H1 (cell line): ENCODE results near the gene KMT2A.

Experiments
- CTCF ChIP-seq, 3 experiments: IDR thresholded peaks; 1 replicate in 2 of 3; 2 replicates in 1 of 3; pipeline versions ENCODE4 v1.5.1 to v1.6.1; 2011; ENCODE audit warnings: low read length in 3 of 3, mild to moderate bottlenecking in 3 of 3, inconsistent platforms in 2 of 3, low read depth in 1 of 3, moderate library complexity in 1 of 3; ENCODE audit not compliant: insufficient read depth in 1 of 3; ENCODE audit errors: control extremely low read depth in 1 of 3
- SRF ChIP-seq: IDR thresholded peaks from 2 replicates; pipeline ENCODE4 v1.6.1; 2011; ENCODE audit warnings: mild to moderate bottlenecking, low read depth, low read length, moderate library complexity

GRCh38 chr11:118442301-118442700 is 6.0 kb downstream of the KMT2A start:
- TF ChIP-seq CTCF (IDR thresholded peaks at IDR 0.05; ENCODE audit: control extremely low read depth in 1 of 3, insufficient read depth in 1 of 3, low read depth in 1 of 3, low read length in 3 of 3): no peak
- TF ChIP-seq SRF: no peak
